K562 (cell line): ENCODE results near the gene TFCP2. TPM values are rescaled to one million over a fixed set of nuclear protein-coding genes. Genes with fewer than 3 reads are reported as not detected.
A peak's percentile ranks its signal among the peaks of the same experiment; 100 is the strongest.

Experiments
- ATAC-seq: fragments of 200-7000 bp; cut with Tn5 transposase; 3 replicates; pipeline ENCODE4 v1.9.1; 2020; ENCODE audit warnings: moderate library complexity
- BruUV-seq: library from RNA; stranded (reverse); fragments of 400-500 nt; replicated peaks from 2 replicates; lab custom pipeline; 2021; lab: Mats Ljungman, UMichigan
- CTCF ChIA-PET: fragments of 300-600 bp; formaldehyde crosslinking; extraction: SDS; loops from one replicate; lab custom pipeline; 2021; ENCODE audit warnings: low intra/inter-chr PET ratio; lab: Yijun Ruan, JAX
- POLR2A ChIA-PET: fragments of 300-600, 350-650 bp; sonication (Branson Sonifier 250); formaldehyde crosslinking; extraction: SDS; loops from one replicate; lab custom pipeline; 2021; ENCODE audit warnings: antibody characterized with exemption, inconsistent platforms; lab: Yijun Ruan, JAX
- DNase-seq, 4 experiments: peaks; one replicate each; pipeline versions ENCODE4 v3.0.0 to v3.0.0-alpha.2; 2011 to 2018; ENCODE audit warnings: low spot score in 3 of 4, mixed read lengths in 3 of 4; ENCODE audit errors: extremely low read depth in 1 of 4
- FAIRE-seq: peaks from 2 replicates; lab custom pipeline; 2011; peaks lifted over from hg19 to GRCh38; lab: Jason Lieb, UNC
- H2AFZ ChIP-seq: 2 replicates; pipeline ENCODE4 v1.6.0; 2011; ENCODE audit warnings: low read depth, low read length, control low read depth, inconsistent platforms
- H3K27ac ChIP-seq: fragments of 200-600 bp; 3 replicates; pipeline ENCODE4 v1.8.0; 2011; ENCODE audit warnings: low read depth, mild to moderate bottlenecking, control low read depth, inconsistent platforms, low read length, moderate library complexity, mixed read lengths; ENCODE audit errors: extremely low read depth
- H3K27me3 ChIP-seq, 2 experiments: fragments of 300-600 bp in 1 of 2; 2 replicates in 1 of 2; 3 replicates in 1 of 2; pipeline versions ENCODE4 v1.6.0 to v1.8.0; 2011; ENCODE audit warnings: inconsistent platforms in 2 of 2, low read length in 2 of 2, mild to moderate bottlenecking in 1 of 2, mixed read lengths in 1 of 2, moderate library complexity in 1 of 2; ENCODE audit not compliant: control insufficient read depth in 2 of 2, insufficient read depth in 2 of 2
- H3K36me3 ChIP-seq: fragments of 300-600 bp; 3 replicates; pipeline ENCODE4 v1.8.0; 2011; ENCODE audit warnings: mild to moderate bottlenecking, low read length, inconsistent platforms; ENCODE audit not compliant: control insufficient read depth, insufficient read depth
- H3K4me1 ChIP-seq, 2 experiments: fragments of 200-600 bp in 1 of 2; replicated peaks in 1 of 2; 2 replicates in 1 of 2; 3 replicates in 1 of 2; pipeline versions ENCODE4 v1.5.1 to v1.8.0; 2011; ENCODE audit warnings: inconsistent platforms in 2 of 2, low read length in 2 of 2, mild to moderate bottlenecking in 1 of 2, mixed read lengths in 1 of 2, moderate library complexity in 1 of 2; ENCODE audit not compliant: control insufficient read depth in 2 of 2, insufficient read depth in 2 of 2
- H3K4me2 ChIP-seq: 2 replicates; pipeline ENCODE4 v1.6.1; 2011; ENCODE audit warnings: low read length, control low read depth, inconsistent platforms, mixed read lengths; ENCODE audit not compliant: insufficient read depth
- H3K4me3 ChIP-seq: fragments of 200-600 bp; sonication (generic), shearing (Covaris generic); 2 replicates; pipeline ENCODE4 v1.5.1; 2016; ENCODE audit warnings: control low read depth, inconsistent platforms
- H3K79me2 ChIP-seq: fragments of 200-600 bp; 3 replicates; pipeline ENCODE4 v1.8.0; 2011; ENCODE audit warnings: low read length, inconsistent platforms; ENCODE audit not compliant: control insufficient read depth, insufficient read depth
- H3K9ac ChIP-seq, 2 experiments: 2 replicates each; pipeline versions ENCODE4 v1.6.0 to v1.6.1; 2011; ENCODE audit warnings: low read depth in 2 of 2, low read length in 2 of 2, control low read depth in 1 of 2, inconsistent platforms in 1 of 2, mild to moderate bottlenecking in 1 of 2, mixed read lengths in 1 of 2; ENCODE audit not compliant: insufficient read depth in 1 of 2
- H3K9me1 ChIP-seq: one replicate; pipeline ENCODE4 v1.6.0; 2011; ENCODE audit warnings: inconsistent platforms, mild to moderate bottlenecking, low read length, moderate library complexity; ENCODE audit not compliant: control insufficient read depth, insufficient read depth
- H3K9me3 ChIP-seq: replicated peaks from 2 replicates; pipeline ENCODE4 v1.5.1; 2011; ENCODE audit warnings: low read depth, low read length, inconsistent platforms; ENCODE audit not compliant: control insufficient read depth, insufficient read depth
- H4K20me1 ChIP-seq: replicated peaks from 2 replicates; pipeline ENCODE4 v1.6.1; 2011; ENCODE audit warnings: low read length, inconsistent platforms, mixed read lengths; ENCODE audit not compliant: control insufficient read depth, insufficient read depth
- GABPB1 ChIP-seq: sonication (generic); formaldehyde crosslinking; IDR thresholded peaks from 2 replicates; pipeline ENCODE4 v1.8.0; 2022; ENCODE audit warnings: mild to moderate bottlenecking, missing genetic modification reagents
- JUN ChIP-seq, 2 experiments: sonication (generic) in 1 of 2; formaldehyde crosslinking in 1 of 2; IDR thresholded peaks; 2 replicates each; pipeline versions ENCODE4 v1.6.1 to v1.8.0; 2012 to 2022; ENCODE audit warnings: borderline replicate concordance in 2 of 2, mild to moderate bottlenecking in 2 of 2, improper control_type of control experiment in 1 of 2, low read depth in 1 of 2, low read length in 1 of 2, missing genetic modification reagents in 1 of 2
- SP2 ChIP-seq: IDR thresholded peaks from 2 replicates; pipeline ENCODE4 v1.6.1; 2011; ENCODE audit warnings: mild to moderate bottlenecking, low read depth, low read length, moderate library complexity; ENCODE audit not compliant: poor library complexity, severe bottlenecking; ENCODE audit errors: extremely low read depth
- ZC3H11A ChIP-seq: IDR thresholded peaks from 2 replicates; pipeline ENCODE4 v1.6.1; 2012; ENCODE audit warnings: low read depth, low read length, improper control_type of control experiment
- ZFP36 ChIP-seq: fragments of 150-350 bp; IDR thresholded peaks from 2 replicates; pipeline ENCODE4 v1.6.1; 2018; ENCODE audit warnings: low read length, low read depth; ENCODE audit not compliant: partially characterized antibody
- ZNF583 ChIP-seq: fragments of 250-450 bp; sonication (Bioruptor Pico); IDR thresholded peaks from 2 replicates; pipeline ENCODE4 v1.4.0; 2020
- WGBS: fragments of 100-300 bp; shearing (Covaris generic); methylation state at CpG from one replicate; pipeline ENCODE4 v1.1.6; 2016; ENCODE audit warnings: low coverage, mixed read lengths; ENCODE audit not compliant: insufficient coverage; ENCODE audit errors: missing lambda C conversion rate; 5-methylcytosine and 5-hydroxymethylcytosine counted together
- in situ Hi-C: fragments of 300-500 bp; cut with MboI; formaldehyde crosslinking; loops from 4 replicates; pipeline ENCODE4 v1.15.0; 2018; ENCODE audit warnings: inconsistent platforms, mixed read lengths
- intact Hi-C: fragments of 100-400 bp; cut with micrococcal nuclease; formaldehyde crosslinking; loops from 2 replicates; pipeline ENCODE4 v1.14.2; 2022
- polyA plus RNA-seq, 8 experiments: library from polyadenylated mRNA; depleted of rRNA in 4 of 8; stranded (reverse) in 5 of 8; unstranded in 3 of 8; fragments of >200 nt; fragmentation: Nextera tagmentation in 2 of 8; fragmentation: Illumina TruSeq in 1 of 8; extraction: Ambion mirVana in 2 of 8; extraction: Trizol in 1 of 8; gene quantifications; 2 replicates each; pipeline versions ENCODE4 v1.2.1 to v1.2.3, GENCODE V29; 2011 to 2014; ENCODE audit warnings: inconsistent platforms in 1 of 8, missing spikeins in 1 of 8
- total RNA-seq, 7 experiments: library from RNA; depleted of rRNA in 6 of 7; stranded (reverse); fragments of >200 nt in 6 of 7; fragmentation: Illumina TruSeq in 2 of 7; extraction: Trizol in 2 of 7; gene quantifications; 2 replicates each; pipeline versions ENCODE4 v1.2.1 to v1.2.3, GENCODE V29; 2011 to 2021; ENCODE audit warnings: low replicate concordance in 1 of 7
- TF ChIP-seq, protein P1 (sequence below): IDR thresholded peaks from 2 replicates; pipeline ENCODE4 v1.6.1; 2016; ENCODE audit warnings: missing genetic modification characterization, missing compliant biosample characterization
- TF ChIP-seq, protein P2 (sequence below): sonication (generic); IDR thresholded peaks from 2 replicates; pipeline ENCODE4 v1.6.1; 2016

The TFCP2 gene
- total and polyA plus RNA-seq, 9 of the 15 experiments (the other 6 are each of a cell fraction or from before 2014, with no cell fraction given), result 8.0 to 38.9 (median 19.3) TPM

GRCh38 chr12:51200806-51201205 is 27.9 kb upstream of the TFCP2 start (continued):
- TF ChIP-seq, protein P1, sequence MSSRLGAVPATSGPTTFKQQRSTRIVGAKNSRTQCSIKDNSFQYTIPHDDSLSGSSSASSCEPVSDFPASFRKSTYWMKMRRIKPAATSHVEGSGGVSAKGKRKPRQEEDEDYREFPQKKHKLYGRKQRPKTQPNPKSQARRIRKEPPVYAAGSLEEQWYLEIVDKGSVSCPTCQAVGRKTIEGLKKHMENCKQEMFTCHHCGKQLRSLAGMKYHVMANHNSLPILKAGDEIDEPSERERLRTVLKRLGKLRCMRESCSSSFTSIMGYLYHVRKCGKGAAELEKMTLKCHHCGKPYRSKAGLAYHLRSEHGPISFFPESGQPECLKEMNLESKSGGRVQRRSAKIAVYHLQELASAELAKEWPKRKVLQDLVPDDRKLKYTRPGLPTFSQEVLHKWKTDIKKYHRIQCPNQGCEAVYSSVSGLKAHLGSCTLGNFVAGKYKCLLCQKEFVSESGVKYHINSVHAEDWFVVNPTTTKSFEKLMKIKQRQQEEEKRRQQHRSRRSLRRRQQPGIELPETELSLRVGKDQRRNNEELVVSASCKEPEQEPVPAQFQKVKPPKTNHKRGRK (tag), result no peak
- TF ChIP-seq, protein P2, sequence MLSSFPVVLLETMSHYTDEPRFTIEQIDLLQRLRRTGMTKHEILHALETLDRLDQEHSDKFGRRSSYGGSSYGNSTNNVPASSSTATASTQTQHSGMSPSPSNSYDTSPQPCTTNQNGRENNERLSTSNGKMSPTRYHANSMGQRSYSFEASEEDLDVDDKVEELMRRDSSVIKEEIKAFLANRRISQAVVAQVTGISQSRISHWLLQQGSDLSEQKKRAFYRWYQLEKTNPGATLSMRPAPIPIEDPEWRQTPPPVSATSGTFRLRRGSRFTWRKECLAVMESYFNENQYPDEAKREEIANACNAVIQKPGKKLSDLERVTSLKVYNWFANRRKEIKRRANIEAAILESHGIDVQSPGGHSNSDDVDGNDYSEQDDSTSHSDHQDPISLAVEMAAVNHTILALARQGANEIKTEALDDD, result peak; percentile 79
- no peak for TF ChIP-seq GABPB1 (CRISPR knock-in tag)
- no peak for TF ChIP-seq ZFP36
- no peak for TF ChIP-seq ZC3H11A

DNA sequence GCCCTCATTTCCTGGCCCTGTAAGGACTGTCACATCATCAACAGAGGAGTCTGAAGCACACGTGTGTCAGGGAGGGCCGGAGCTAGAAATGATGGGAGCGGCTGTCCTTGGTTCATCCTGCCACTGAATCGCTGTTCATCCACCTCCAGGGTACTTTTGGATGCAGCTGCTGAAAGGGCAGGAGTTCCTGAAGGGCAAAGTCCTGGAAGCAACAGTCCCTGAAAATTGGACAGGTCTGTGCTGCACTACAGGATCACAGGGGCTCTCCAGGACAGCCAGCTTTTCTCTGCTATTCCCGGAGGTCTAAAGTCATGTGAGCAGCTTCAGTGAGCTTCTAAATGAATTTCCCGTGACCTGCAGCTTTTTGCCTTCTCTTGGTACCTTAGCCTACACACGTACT is 27.2 kb upstream of the TFCP2 start:
- Histone ChIP-seq H3K27me3 (no peaks in the 10 kb centered on the region), H3K4me3 (no peak overlapping the region), H3K27ac (no peak overlapping the region), H3K4me2 (no peak overlapping the region), H3K4me1 (peaks cover 0 to 17% of the 10 kb centered on the region in 2 experiments; a peak in 3 of 5 replicates), H3K9ac (no peak overlapping the region; a peak in 1 of 4 replicates), H4K20me1 (no peaks in the 10 kb centered on the region), H3K36me3 (no peaks in the 10 kb centered on the region), H3K9me3 (no peaks in the 10 kb centered on the region), H2AFZ (no peak overlapping the region), H3K9me1 (no peaks in the 10 kb centered on the region), H3K79me2 (no peaks in the 10 kb centered on the region)
- ChIA-PET CTCF (no interaction called here), POLR2A (interaction anchor here (0.6 to 1.2 kb wide), 3 partner anchors 10 to 17 kb away, joined by 3 to 6 read pairs (median 5); no protein-coding TSS in a partner anchor)
- in situ Hi-C loops (no loop called here), intact Hi-C loops (no loop called here)
- TF ChIP-seq SP2, result no peak
- TF ChIP-seq ZNF583 (CRISPR knock-in tag), result no peak
- no peak for TF ChIP-seq JUN (IDR thresholded peaks at IDR 0.05; ENCODE audit: borderline replicate concordance, low read depth, low read length)
- TF ChIP-seq JUN (CRISPR knock-in tag; IDR thresholded peaks at IDR 0.05; ENCODE audit: borderline replicate concordance), result no peak
- DNase-seq (no peak), FAIRE-seq (no peak), ATAC-seq (no peak)
- 43% methylated on average over 6 of the region's 7 CpGs for WGBS
- no TSS peak for BruUV-seq
